ENCODE data around the gene TRAK2.

DNA sequence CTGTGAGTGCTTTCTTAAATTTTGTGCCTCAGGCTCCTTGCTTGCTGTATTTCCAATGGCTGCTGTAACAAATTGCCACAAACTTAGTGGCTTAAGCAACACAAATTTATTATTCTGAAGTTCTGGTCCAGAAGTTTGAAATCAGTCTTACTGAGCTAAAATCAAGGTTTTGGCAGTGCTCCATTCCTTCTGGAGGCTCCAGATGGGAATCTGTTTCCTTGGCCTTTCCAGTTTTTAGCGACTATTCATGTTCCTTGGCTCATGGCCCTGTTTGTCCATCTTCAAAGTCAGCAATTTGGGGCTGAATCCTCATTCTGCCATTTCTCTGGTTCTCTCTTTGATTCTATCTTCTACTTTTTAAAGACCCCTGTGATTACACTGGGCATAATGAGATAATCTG is 32.1 kb upstream of the TRAK2 start:
- TF ChIP-seq CTCF (conservative IDR thresholded peaks at IDR 0.05; ENCODE audit: low read length) = no peak
- no peak for TF ChIP-seq EZH2phosphoT487 (IDR thresholded peaks at IDR 0.05; ENCODE audit: borderline replicate concordance, low read depth, low read length)

Data from OCI-LY7 (cell line).